CD8-positive, alpha-beta memory T cell (primary cell): ENCODE results near the gene KLK13. TPM values are rescaled to one million over a fixed set of nuclear protein-coding genes. Genes with fewer than 3 reads are reported as not detected.
A peak's percentile ranks its signal among the peaks of the same experiment; 100 is the strongest.

Source experiments
- CTCF ChIA-PET: fragments of 350-600 bp; sonication (Branson Sonifier 250); formaldehyde crosslinking; loops from one replicate; lab custom pipeline; 2021; ENCODE audit warnings: antibody characterized with exemption; lab: Charles Lee
- POLR2A ChIA-PET: fragments of 350-600 bp; sonication (Branson Sonifier 250); formaldehyde crosslinking; loops from one replicate; lab custom pipeline; 2021; ENCODE audit warnings: antibody characterized with exemption; lab: Charles Lee
- DNase-seq, 5 donors: peaks; one replicate each; pipeline versions ENCODE4 v3.0.0 to v3.0.0-alpha.2; 2020 to 2022; ENCODE audit warnings: mixed read lengths in 1 of 5
- H3K27ac ChIP-seq: one replicate; pipeline ENCODE4 v1.7.0; 2013; ENCODE audit warnings: low read depth, mild to moderate bottlenecking, low read length, moderate library complexity
- H3K27me3 ChIP-seq: 2 replicates; pipeline ENCODE4 v1.7.0; 2013; ENCODE audit warnings: low read length, mild to moderate bottlenecking; ENCODE audit not compliant: insufficient read depth, poor library complexity, severe bottlenecking
- H3K36me3 ChIP-seq: 2 replicates; pipeline ENCODE4 v1.7.0; 2013; ENCODE audit warnings: mild to moderate bottlenecking, low read length, moderate library complexity; ENCODE audit not compliant: insufficient read depth
- H3K4me1 ChIP-seq: 2 replicates; pipeline ENCODE4 v1.7.0; 2013; ENCODE audit warnings: mild to moderate bottlenecking, low read length, moderate library complexity; ENCODE audit not compliant: insufficient read depth
- H3K4me3 ChIP-seq: 2 replicates; pipeline ENCODE4 v1.7.0; 2013; ENCODE audit warnings: mild to moderate bottlenecking, low read length
- H3K9me3 ChIP-seq: 2 replicates; pipeline ENCODE4 v1.7.0; 2013; ENCODE audit warnings: mild to moderate bottlenecking, low read length
- H3K27ac Mint-ChIP-seq, 8 donors: one replicate each; pipeline ENCODE4 v1.8.0; 2020 to 2021; ENCODE audit warnings: mixed read lengths in 8 of 8, mild to moderate bottlenecking in 6 of 8, inconsistent platforms in 3 of 8, moderate library complexity in 3 of 8
- H3K27me3 Mint-ChIP-seq, 2 donors: one replicate each; pipeline ENCODE4 v1.8.0; 2020 to 2021; ENCODE audit warnings: mixed read lengths in 2 of 2, mild to moderate bottlenecking in 1 of 2, moderate library complexity in 1 of 2
- H3K36me3 Mint-ChIP-seq, 3 donors: one replicate each; pipeline ENCODE4 v1.8.0; 2020 to 2021; ENCODE audit warnings: mixed read lengths in 3 of 3, inconsistent platforms in 1 of 3, mild to moderate bottlenecking in 1 of 3
- H3K4me1 Mint-ChIP-seq, 3 donors: one replicate each; pipeline ENCODE4 v1.8.0; 2020 to 2021; ENCODE audit warnings: mixed read lengths in 3 of 3, inconsistent platforms in 1 of 3, mild to moderate bottlenecking in 1 of 3
- H3K4me3 Mint-ChIP-seq, 7 donors: one replicate each; pipeline ENCODE4 v1.8.0; 2020 to 2021; ENCODE audit warnings: mixed read lengths in 7 of 7, mild to moderate bottlenecking in 6 of 7, moderate library complexity in 4 of 7, inconsistent platforms in 2 of 7
- H3K9me3 Mint-ChIP-seq, 5 donors: one replicate each; pipeline ENCODE4 v1.8.0; 2020 to 2022; ENCODE audit warnings: mixed read lengths in 5 of 5, mild to moderate bottlenecking in 3 of 5, moderate library complexity in 2 of 5, inconsistent platforms in 1 of 5
- polyA plus RNA-seq: library from polyadenylated mRNA; unstranded; fragments of 300-500 nt; fragmentation: Illumina TruSeq; gene quantifications from one replicate; pipeline ENCODE4 v1.2.3, GENCODE V29; 2021
- total RNA-seq, 2 experiments: library from RNA; stranded (reverse); gene quantifications; one replicate each; pipeline ENCODE4 v1.2.3, GENCODE V29; 2021

KLK13 gene
- total and polyA plus RNA-seq, 3 experiments from 2014 or later = not detected

- H3K4me1 ChIP-seq = no peaks in the 10 kb centered on the region
- H3K27me3 ChIP-seq = no peaks in the 10 kb centered on the region
- H3K36me3 ChIP-seq = no peaks in the 10 kb centered on the region
- peaks cover 13 to 24% of the 10 kb centered on the region in 2 donors for H3K27me3 Mint-ChIP-seq
- H3K9me3 Mint-ChIP-seq = no peaks in the 10 kb centered on the region
- no peak overlapping the region for H3K27ac ChIP-seq
- POLR2A ChIA-PET = no interaction called here
- no peak overlapping the region for H3K4me3 Mint-ChIP-seq
- DNase-seq = no peak
- no peaks in the 10 kb centered on the region for H3K4me1 Mint-ChIP-seq
- no peaks in the 10 kb centered on the region for H3K9me3 ChIP-seq
- CTCF ChIA-PET = no interaction called here
- no peak overlapping the region for H3K4me3 ChIP-seq
- H3K36me3 Mint-ChIP-seq = peaks cover 0 to 2% (median 0%) of the 10 kb centered on the region in 3 donors
- H3K27ac Mint-ChIP-seq = no peak overlapping the region
These were observed 14.7 kb upstream of the KLK13 start for GRCh38 chr19:51079481-51080110.

- Mint-ChIP-seq H3K27me3 (peaks cover 12 to 29% of the 10 kb centered on the region in 2 donors), H3K4me3 (no peak overlapping the region)
These were observed 13.8 kb upstream of the KLK13 start for GRCh38 chr19:51078731-51079130.

GRCh38 chr19:51078104-51078503 lies 13.2 kb upstream of the KLK13 start:
- CTCF ChIA-PET = no interaction called here
- DNase-seq = no peak
- H3K27me3 Mint-ChIP-seq = peaks cover 8 to 22% of the 10 kb centered on the region in 2 donors
- H3K36me3 Mint-ChIP-seq = peaks cover 0 to 6% (median 0%) of the 10 kb centered on the region in 3 donors
- Histone ChIP-seq H3K27me3 (no peaks in the 10 kb centered on the region), H3K4me1 (no peaks in the 10 kb centered on the region), H3K27ac (no peak overlapping the region), H3K4me3 (no peak overlapping the region), H3K9me3 (no peaks in the 10 kb centered on the region), H3K36me3 (no peaks in the 10 kb centered on the region)
- H3K4me1 Mint-ChIP-seq = no peaks in the 10 kb centered on the region
- H3K9me3 Mint-ChIP-seq = peaks cover 5 to 13% (median 12%) of the 10 kb centered on the region in 5 donors
- H3K4me3 Mint-ChIP-seq = no peak overlapping the region
- POLR2A ChIA-PET = no interaction called here
- peak overlapping the region in 2 of 8 donors; percentile 15 to 47 for H3K27ac Mint-ChIP-seq

More at GRCh38 chr19:51078731-51079130, 13.8 kb upstream of the KLK13 start:
- no peaks in the 10 kb centered on the region for H3K36me3 ChIP-seq
- no peaks in the 10 kb centered on the region for H3K4me1 ChIP-seq
- no peak for DNase-seq
- Mint-ChIP-seq H3K9me3 (peaks cover 0 to 7% (median 6%) of the 10 kb centered on the region in 5 donors), H3K4me1 (no peaks in the 10 kb centered on the region), H3K36me3 (peaks cover 0 to 6% (median 2%) of the 10 kb centered on the region in 3 donors), H3K27ac (no peak overlapping the region)
- H3K4me3 ChIP-seq = no peak overlapping the region
- POLR2A ChIA-PET = no interaction called here
- H3K27ac ChIP-seq = no peak overlapping the region
- H3K27me3 ChIP-seq = no peaks in the 10 kb centered on the region
- H3K9me3 ChIP-seq = no peaks in the 10 kb centered on the region
- CTCF ChIA-PET = no interaction called here

GRCh38 chr19:51076631-51077213 lies 11.8 kb upstream of the KLK13 start:
- ChIA-PET CTCF (no interaction called here), POLR2A (no interaction called here)
- Mint-ChIP-seq H3K36me3 (peaks cover 0 to 6% (median 0%) of the 10 kb centered on the region in 3 donors), H3K9me3 (peaks cover 7 to 16% (median 13%) of the 10 kb centered on the region in 5 donors), H3K4me3 (no peak overlapping the region), H3K27ac (no peak overlapping the region), H3K27me3 (peaks cover 5 to 17% of the 10 kb centered on the region in 2 donors), H3K4me1 (no peaks in the 10 kb centered on the region)
- Histone ChIP-seq H3K4me1 (no peaks in the 10 kb centered on the region), H3K36me3 (no peaks in the 10 kb centered on the region), H3K9me3 (no peaks in the 10 kb centered on the region), H3K27ac (no peak overlapping the region), H3K27me3 (no peaks in the 10 kb centered on the region), H3K4me3 (no peak overlapping the region)
- no peak for DNase-seq

- Mint-ChIP-seq H3K9me3 (peaks cover 7 to 16% (median 13%) of the 10 kb centered on the region in 5 donors), H3K36me3 (peaks cover 0 to 6% (median 0%) of the 10 kb centered on the region in 3 donors), H3K4me3 (no peak overlapping the region), H3K27ac (no peak overlapping the region), H3K27me3 (peaks cover 5 to 16% of the 10 kb centered on the region in 2 donors), H3K4me1 (no peaks in the 10 kb centered on the region)
- Histone ChIP-seq H3K4me3 (no peak overlapping the region), H3K27me3 (no peaks in the 10 kb centered on the region), H3K9me3 (no peaks in the 10 kb centered on the region), H3K27ac (no peak overlapping the region), H3K4me1 (no peaks in the 10 kb centered on the region), H3K36me3 (no peaks in the 10 kb centered on the region)
- CTCF ChIA-PET = no interaction called here
- POLR2A ChIA-PET = no interaction called here
- no peak for DNase-seq
These were observed 11.1 kb upstream of the KLK13 start for GRCh38 chr19:51075998-51076397.

GRCh38 chr19:51071095-51071405 lies 6.2 kb upstream of the KLK13 start:
- Histone ChIP-seq H3K27ac (no peak overlapping the region), H3K27me3 (peaks cover 5% of the 10 kb centered on the region), H3K9me3 (no peaks in the 10 kb centered on the region), H3K36me3 (no peaks in the 10 kb centered on the region), H3K4me1 (no peaks in the 10 kb centered on the region), H3K4me3 (no peak overlapping the region)
- Mint-ChIP-seq H3K36me3 (peaks cover 0 to 6% (median 3%) of the 10 kb centered on the region in 3 donors), H3K9me3 (peaks cover 7 to 16% (median 13%) of the 10 kb centered on the region in 5 donors), H3K4me1 (peaks cover 0 to under 1% (median 0%) of the 10 kb centered on the region in 3 donors), H3K27ac (no peak overlapping the region), H3K4me3 (no peak overlapping the region), H3K27me3 (peaks cover 16 to 34% of the 10 kb centered on the region in 2 donors)
- ChIA-PET CTCF (no interaction called here), POLR2A (no interaction called here)
- DNase-seq = no peak

- no peak for DNase-seq
- H3K4me1 Mint-ChIP-seq = peaks cover 0 to 3% (median 0%) of the 10 kb centered on the region in 3 donors
- peaks cover 19 to 38% of the 10 kb centered on the region in 2 donors for H3K27me3 Mint-ChIP-seq
- no peak overlapping the region for H3K27ac ChIP-seq
- no peak overlapping the region for H3K27ac Mint-ChIP-seq
- H3K4me3 ChIP-seq = no peak overlapping the region
- no peaks in the 10 kb centered on the region for H3K9me3 ChIP-seq
- ChIA-PET CTCF (no interaction called here), POLR2A (no interaction called here)
- H3K36me3 ChIP-seq = no peaks in the 10 kb centered on the region
- H3K9me3 Mint-ChIP-seq = peaks cover 7 to 16% (median 13%) of the 10 kb centered on the region in 5 donors
- H3K36me3 Mint-ChIP-seq = peaks cover 0 to 6% (median 3%) of the 10 kb centered on the region in 3 donors
- no peaks in the 10 kb centered on the region for H3K4me1 ChIP-seq
- H3K4me3 Mint-ChIP-seq = no peak overlapping the region
- peaks cover 10% of the 10 kb centered on the region for H3K27me3 ChIP-seq
These were observed 5.6 kb upstream of the KLK13 start for GRCh38 chr19:51070334-51071094.
